HG03469 (cell line): Measurements from ENCODE around the gene WDHD1.
"Not testable (repeated sequence)": the region's sequence is repeated elsewhere in the genome, so short reads cannot be mapped to it uniquely, and the experiment has no call there.

Source experiments
- ATAC-seq: cut with Tn5 transposase; IDR thresholded peaks from one replicate; pipeline ENCODE4 v1.9.1; 2021; ENCODE audit warnings: mild to moderate bottlenecking, moderate library complexity, moderate number of reproducible peaks; ENCODE audit not compliant: unreplicated experiment

Gene WDHD1

GRCh38 chr14:54909817-54910558 lies 116.9 kb downstream of the WDHD1 start:
- no peak for ATAC-seq

DNA sequence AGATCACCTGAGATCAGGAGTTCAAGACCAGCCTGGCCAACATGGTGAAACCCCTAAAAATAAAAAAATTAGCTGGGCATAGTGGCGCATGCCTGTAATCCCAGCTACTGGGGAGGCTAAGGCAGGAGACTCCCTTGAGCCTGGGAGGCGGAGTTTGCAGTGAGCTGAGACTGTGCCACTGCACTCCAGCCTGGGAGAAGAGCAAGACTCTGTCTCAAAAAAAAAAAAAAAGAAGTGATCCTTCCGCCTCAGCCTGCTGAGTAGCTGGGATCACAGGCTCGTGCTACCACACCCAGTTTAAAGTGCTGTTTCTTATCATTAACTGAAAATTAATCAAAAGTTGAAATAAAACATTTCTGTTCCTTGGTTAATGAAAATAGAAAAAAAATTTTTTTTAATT lies 117.9 kb downstream of the WDHD1 start:
- not testable (repeated sequence) for ATAC-seq

DNA sequence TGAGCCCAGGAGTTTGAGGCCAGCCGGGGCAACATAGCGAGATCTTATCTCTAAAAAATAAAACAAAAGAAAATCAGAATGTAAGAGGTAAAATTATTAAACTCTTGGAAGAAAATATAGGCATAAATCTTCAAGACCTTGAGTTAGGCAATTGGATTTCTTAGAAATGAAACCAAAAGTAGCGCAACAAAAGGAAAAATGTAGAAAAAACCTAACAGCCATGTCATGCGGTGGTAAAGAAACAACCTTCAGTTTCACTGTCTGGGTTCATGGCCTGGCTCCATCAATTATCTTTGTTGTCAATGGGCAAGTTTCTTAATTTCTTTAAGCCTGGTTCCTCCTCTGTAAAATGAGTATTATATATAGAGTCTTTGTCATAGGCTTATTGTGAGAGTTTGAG lies 118.7 kb downstream of the WDHD1 start:
- no peak for ATAC-seq

DNA sequence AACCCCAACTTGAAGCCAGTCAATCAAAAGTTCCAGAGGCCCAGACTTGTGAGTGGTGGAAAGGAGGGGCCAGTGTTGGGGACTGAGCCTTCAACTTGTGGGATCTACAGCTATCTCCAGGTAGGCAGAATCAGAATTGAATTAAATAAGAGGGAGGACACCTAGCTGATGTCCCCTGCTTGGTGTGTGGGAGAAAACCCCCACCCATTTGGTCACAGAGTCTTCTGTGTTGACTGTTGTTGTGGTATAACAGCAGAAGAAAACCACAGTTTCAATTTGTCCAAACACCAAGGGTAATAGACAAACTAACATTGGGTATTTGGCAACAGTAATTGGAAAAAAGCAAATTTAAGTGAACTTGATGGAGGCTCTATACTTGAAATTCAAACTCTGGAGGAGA lies 120.8 kb downstream of the WDHD1 start:
- ATAC-seq, result no peak

- peak; percentile 68 for ATAC-seq
These were observed 124.1 kb downstream of the WDHD1 start, which contains the start of gene GCH1 for GRCh38 chr14:54902521-54903420. GCH1 (minus strand) TSS chr14:54902826; CDS start chr14:54902663, 163 bp downstream.

DNA sequence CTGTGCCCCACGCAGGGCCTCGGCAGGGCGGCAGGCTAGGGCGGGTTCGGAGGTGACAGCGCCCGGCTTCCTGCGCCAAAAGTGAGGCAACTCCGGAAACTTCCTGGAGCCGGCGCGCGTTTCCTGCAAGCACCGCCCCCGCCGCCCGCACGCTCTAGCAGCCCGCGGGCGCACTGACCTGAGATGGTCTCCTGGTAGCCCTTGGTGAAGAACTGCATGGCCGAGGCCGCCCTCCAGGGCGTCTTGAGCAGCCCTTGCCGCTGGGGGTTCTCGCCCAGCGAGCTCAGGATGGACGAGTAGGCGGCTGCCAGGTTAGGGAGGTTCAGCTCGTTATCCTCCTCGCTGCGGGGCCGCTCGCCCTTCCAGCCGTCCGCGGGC lies 124.8 kb downstream of the WDHD1 start:
- ATAC-seq, result peak; percentile 38

DNA sequence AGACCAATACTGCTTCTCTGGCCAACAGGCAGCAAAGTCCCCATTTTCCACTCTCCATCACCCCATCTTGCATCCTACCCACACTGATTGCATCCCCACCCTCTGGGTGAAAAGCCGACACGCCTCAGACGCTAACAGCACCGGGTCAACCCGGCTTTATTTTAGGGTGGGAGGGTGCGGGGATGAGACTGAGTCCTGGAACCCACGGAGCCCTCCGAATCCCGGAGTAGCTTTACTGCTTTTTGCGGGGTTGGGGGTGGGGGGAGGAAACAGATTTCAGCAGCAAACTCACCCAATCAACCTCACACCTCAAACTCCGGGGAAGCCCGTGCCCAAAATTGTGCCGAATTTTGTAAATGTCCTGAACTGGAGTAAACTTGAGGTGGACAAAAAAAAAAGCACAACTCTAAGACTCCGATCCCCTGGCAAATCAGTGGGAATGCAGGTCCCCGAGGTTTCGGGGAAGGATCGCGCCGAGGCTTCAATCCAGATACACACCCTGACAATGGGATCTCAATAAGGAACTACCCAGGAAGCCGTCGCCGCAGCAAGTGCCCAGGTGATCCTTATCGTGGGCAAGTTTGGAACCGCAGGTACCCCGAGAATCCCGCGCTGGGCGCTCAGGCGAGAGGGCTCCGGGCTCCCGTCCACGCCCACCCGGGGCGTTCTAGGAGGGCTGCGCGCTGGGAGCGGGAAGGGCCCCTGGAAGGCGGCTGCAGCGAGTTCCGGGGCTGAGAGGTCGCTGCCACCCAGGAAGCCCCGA lies 125.3 kb downstream of the WDHD1 start:
- ATAC-seq, result no peak

GRCh38 chr14:54899573-54899972 lies 127.3 kb downstream of the WDHD1 start:
- no peak for ATAC-seq

DNA sequence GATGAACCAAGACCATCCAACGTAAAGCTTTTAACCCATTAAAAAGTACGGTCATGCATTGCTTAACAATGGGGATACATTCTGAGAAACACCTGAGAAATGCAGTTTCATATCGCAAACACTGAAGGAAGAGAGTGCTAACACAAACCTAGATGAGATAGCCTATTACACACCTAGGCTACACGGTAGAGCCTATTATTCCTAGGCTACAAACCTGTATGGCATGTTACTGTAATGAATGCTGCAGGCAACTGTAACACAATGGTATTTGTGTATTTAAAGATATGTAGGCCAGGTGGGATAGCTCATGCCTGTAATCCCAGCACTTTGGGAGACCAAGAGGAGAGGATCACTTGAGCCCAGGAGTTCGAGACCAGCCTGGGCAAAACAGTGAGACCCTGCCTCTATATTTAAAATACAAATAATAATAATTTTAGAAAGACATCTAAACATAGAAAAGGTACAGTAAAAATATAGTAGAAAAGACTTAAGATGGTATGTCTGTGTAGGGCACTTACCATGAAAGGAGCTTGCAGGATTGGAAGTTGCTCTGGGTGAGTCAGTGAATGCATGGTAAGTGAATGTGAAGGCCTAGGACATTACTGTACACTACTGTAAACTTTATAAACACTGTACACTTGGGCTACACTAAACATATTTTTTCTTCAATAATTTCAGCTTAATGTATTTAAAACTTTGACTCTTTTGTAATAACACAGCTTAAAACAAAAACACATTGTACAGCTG lies 128.9 kb downstream of the WDHD1 start:
- ATAC-seq, result not testable (repeated sequence)

DNA sequence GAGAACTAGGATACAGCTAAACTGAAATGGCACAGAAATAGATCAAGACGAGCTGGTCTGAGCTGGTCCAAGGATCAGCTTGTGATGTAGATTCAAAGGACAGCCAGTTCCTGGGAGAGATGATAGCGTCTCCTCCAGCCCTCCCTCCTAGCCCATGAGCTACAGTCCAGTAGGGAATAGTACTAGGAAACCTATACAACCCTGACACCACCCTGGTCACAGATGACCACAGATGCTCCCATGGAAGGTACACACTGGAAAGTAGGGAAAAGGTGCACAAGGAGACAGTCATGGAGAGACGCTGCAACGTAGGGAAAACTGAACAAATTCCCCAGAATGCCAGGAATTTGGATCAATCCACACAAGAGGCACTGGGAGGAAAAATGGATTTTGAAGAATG lies 131.2 kb downstream of the WDHD1 start:
- ATAC-seq, result no peak

- no peak for ATAC-seq
These were observed 131.9 kb downstream of the WDHD1 start for GRCh38 chr14:54894995-54895394.

DNA sequence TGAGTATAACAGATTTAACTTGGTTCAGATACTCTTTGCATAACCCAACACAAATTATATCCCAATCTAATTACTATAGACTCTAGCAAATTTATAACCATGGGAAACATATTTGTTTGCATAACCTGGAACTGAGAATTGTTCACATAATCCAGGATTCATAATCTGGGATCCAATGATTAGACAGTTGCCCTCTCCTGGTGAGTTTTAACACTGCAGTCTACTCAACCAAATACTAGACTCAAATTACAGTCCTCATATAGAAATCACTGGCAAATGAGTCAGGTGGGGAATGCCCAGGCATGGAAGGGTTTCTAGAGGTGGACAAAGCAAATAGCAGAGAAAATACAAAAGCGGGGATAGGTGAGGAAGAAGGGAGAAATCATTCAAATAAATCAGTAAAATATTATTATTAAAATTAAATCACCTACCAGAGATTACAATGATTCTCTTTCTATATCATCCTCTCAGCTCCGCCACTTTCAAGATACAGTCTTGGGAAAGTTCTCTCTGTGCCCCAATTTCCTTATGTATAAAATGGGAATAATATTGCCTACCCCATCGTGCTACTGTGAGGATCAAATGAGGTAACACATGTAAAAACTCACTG lies 133.6 kb downstream of the WDHD1 start:
- ATAC-seq, result no peak

DNA sequence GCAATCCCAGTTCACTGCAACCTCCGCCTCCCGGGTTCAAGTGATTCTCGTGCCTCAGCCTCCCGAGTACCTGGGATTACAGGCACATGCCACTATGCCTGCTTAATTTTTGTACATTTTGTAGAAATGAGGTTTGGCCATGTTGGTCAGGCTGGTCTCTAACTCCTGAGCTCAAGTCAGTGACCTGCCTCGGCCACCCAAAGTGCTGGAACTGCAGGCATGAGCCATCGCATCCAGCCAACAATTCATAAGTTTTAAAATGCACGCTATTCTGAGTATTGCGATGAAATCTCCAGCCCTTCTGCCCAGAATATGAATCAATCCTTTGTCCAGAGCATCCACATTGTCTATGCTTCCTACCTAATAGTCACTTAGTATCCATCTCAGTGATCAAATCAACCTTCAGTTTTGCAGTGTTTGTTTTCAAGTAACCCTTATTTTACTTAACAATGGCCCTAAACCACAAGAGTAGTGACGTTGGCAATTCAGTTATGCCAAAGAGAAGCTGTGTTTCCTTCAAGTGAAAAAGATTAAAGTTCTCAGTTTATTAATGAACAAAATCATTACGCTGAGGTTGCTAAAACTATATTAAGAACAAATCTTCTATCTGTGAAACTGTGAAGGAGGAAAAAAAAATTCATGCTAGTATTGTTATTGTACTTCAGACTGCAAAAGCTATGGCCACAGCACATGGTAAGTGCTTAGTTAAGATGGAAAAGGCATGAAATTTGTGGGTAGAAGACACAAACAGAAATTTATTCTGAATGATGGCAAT lies 135.2 kb downstream of the WDHD1 start:
- ATAC-seq, result no peak

- peak; percentile 64 for ATAC-seq
These were observed 136.1 kb downstream of the WDHD1 start for GRCh38 chr14:54890788-54891187.

DNA sequence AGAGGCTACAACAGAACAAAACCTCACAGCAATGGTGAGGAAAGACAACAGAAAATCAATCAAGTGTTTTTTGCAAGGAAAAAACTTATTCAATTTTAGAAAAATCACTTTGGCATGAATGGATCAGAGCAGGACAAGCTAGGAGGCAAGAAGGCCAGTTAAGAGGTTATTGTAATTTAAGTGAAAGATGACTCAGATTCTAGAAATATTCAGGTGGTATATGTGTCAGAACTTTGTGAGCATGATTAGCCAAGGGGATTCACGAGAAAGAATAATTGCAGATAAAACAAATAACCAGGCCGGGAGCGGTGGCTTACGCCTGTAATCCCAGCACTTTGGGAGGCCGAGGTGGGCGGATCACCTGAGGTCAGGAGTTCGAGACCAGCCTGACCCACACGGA lies 137.0 kb downstream of the WDHD1 start:
- ATAC-seq, result no peak
